B cell (primary cell): Measurements from ENCODE around the gene SLC30A9.

ENCODE experiments used
- CTCF ChIP-seq: fragments of 200-600 bp; IDR thresholded peaks from one replicate; pipeline ENCODE4 v1.8.0; 2022; ENCODE audit warnings: antibody characterized with exemption, mild to moderate bottlenecking
- EZH2 ChIP-seq: IDR thresholded peaks from 2 replicates; pipeline ENCODE4 v1.6.1; 2012; ENCODE audit warnings: borderline replicate concordance, low read depth, mild to moderate bottlenecking, moderate library complexity, low read length; ENCODE audit not compliant: insufficient read depth, poor library complexity, severe bottlenecking

DNA sequence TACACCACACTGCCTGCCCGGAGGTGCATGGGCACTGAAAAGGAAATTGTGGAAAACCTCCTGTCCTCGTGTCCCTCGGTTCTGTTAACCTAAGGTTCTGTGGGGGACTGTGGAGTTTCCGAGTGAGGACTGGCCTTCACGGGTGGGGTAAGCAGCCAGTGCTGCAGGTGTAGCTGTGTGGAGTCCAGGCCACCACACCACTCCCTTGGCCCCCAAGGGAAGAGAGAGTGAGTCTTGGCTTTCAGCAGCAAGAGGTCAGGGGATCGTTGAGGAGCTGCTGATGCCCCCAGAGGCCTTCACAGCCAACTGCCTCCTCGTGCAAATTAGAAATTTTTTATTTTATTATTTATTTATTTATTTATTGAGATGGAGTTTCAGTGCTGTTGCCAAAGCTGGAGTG is 141.8 kb downstream of the SLC30A9 start:
- TF ChIP-seq CTCF: no peak
- TF ChIP-seq EZH2: no peak
